Brain microvascular endothelial cell (primary cell): ENCODE data around the gene AKAP10.

Experiments
- DNase-seq: peaks from one replicate; pipeline ENCODE4 v3.0.0-alpha.2; 2020
- H3K27ac ChIP-seq: fragments of 250-450 bp; sonication (Bioruptor Pico); 2 replicates; pipeline ENCODE4 v1.5.1; 2020; ENCODE audit warnings: mild to moderate bottlenecking, moderate library complexity
- H3K27me3 ChIP-seq: fragments of 250-450 bp; sonication (Bioruptor Pico); replicated peaks from 2 replicates; pipeline ENCODE4 v1.5.1; 2020; ENCODE audit warnings: mild to moderate bottlenecking
- H3K36me3 ChIP-seq: fragments of 250-450 bp; sonication (Bioruptor Pico); replicated peaks from 2 replicates; pipeline ENCODE4 v1.5.1; 2020; ENCODE audit warnings: mild to moderate bottlenecking
- H3K4me3 ChIP-seq: 2 replicates; pipeline ENCODE4 v1.5.1; 2011; ENCODE audit warnings: low read depth, mild to moderate bottlenecking, control low read depth, low read length, moderate library complexity
- CTCF ChIP-seq: IDR thresholded peaks from 2 replicates; pipeline ENCODE4 v1.5.1; 2011; ENCODE audit warnings: low read depth, mild to moderate bottlenecking, moderate library complexity, low read length, control low read depth, inconsistent platforms; ENCODE audit errors: missing control alignments
- in situ Hi-C: cut with HindIII; loops from 2 replicates; pipeline ENCODE4 v1.10.0; 2017; ENCODE audit warnings: low sequenced_read_pairs, low pct_ligation_motif_present

Gene AKAP10

GRCh38 chr17:19886116-19886515, 91.5 kb downstream of the AKAP10 start:
- Histone ChIP-seq H3K36me3 (no peaks in the 10 kb centered on the region), H3K27me3 (no peaks in the 10 kb centered on the region), H3K27ac (no peak overlapping the region), H3K4me3 (no peak overlapping the region)
- no peak for DNase-seq
- no peak for TF ChIP-seq CTCF
- in situ Hi-C loops = no loop called here

GRCh38 chr17:19883537-19884215, 94.0 kb downstream of the AKAP10 start:
- Histone ChIP-seq H3K27me3 (no peaks in the 10 kb centered on the region), H3K4me3 (no peak overlapping the region), H3K27ac (no peak overlapping the region), H3K36me3 (no peaks in the 10 kb centered on the region)
- no peak for DNase-seq
- in situ Hi-C loops = no loop called here
- TF ChIP-seq CTCF = no peak

- TF ChIP-seq CTCF = no peak
- in situ Hi-C loops = no loop called here
Measured at GRCh38 chr17:19880393-19880792, 97.2 kb downstream of the AKAP10 start.

GRCh38 chr17:19877364-19877945, 100.2 kb downstream of the AKAP10 start:
- Histone ChIP-seq H3K36me3 (no peaks in the 10 kb centered on the region), H3K4me3 (no peak overlapping the region)

More at GRCh38 chr17:19880393-19880792, 97.2 kb downstream of the AKAP10 start:
- no peaks in the 10 kb centered on the region for H3K36me3 ChIP-seq
- H3K27me3 ChIP-seq = no peaks in the 10 kb centered on the region
- no peak overlapping the region for H3K27ac ChIP-seq
- H3K4me3 ChIP-seq = no peak overlapping the region
- DNase-seq = no peak

GRCh38 chr17:19876529-19877161, 101.0 kb downstream of the AKAP10 start:
- TF ChIP-seq CTCF = no peak
- Histone ChIP-seq H3K27ac (no peak overlapping the region), H3K36me3 (no peaks in the 10 kb centered on the region), H3K4me3 (no peak overlapping the region), H3K27me3 (no peaks in the 10 kb centered on the region)
- in situ Hi-C loops = no loop called here
- DNase-seq = no peak

More at GRCh38 chr17:19877364-19877945, 100.2 kb downstream of the AKAP10 start:
- in situ Hi-C loops = no loop called here
- TF ChIP-seq CTCF = no peak
- H3K27ac ChIP-seq = no peak overlapping the region
- no peaks in the 10 kb centered on the region for H3K27me3 ChIP-seq
- no peak for DNase-seq
